Common myeloid progenitor, CD34-positive (primary cell): ENCODE measurements around the gene PHACTR1.

Experiments
- CTCF ChIA-PET: fragments of 350-600 bp; sonication (Branson Sonifier 250); formaldehyde crosslinking; loops from one replicate; lab custom pipeline; 2021; ENCODE audit warnings: antibody characterized with exemption; lab: Charles Lee
- POLR2A ChIA-PET: fragments of 350-600 bp; sonication (Branson Sonifier 250); formaldehyde crosslinking; loops from one replicate; lab custom pipeline; 2021; ENCODE audit warnings: antibody characterized with exemption; lab: Charles Lee
- DNase-seq, 3 donors: peaks; one replicate each; pipeline versions ENCODE4 v3.0.0 to v3.0.0-alpha.2; 2013
- H3K27ac ChIP-seq, 2 experiments: 1 replicate in 1 of 2; 2 replicates in 1 of 2; pipeline ENCODE4 v1.7.0; 2013; ENCODE audit warnings: inconsistent platforms in 2 of 2, low read length in 2 of 2, mild to moderate bottlenecking in 2 of 2, low read depth in 1 of 2, moderate library complexity in 1 of 2; ENCODE audit not compliant: severe bottlenecking in 2 of 2, insufficient read depth in 1 of 2, poor library complexity in 1 of 2
- H3K27me3 ChIP-seq, 5 experiments: replicated peaks in 2 of 5; 1 replicate in 3 of 5; 2 replicates in 2 of 5; pipeline versions ENCODE4 v1.6.1 to v1.7.0; 2013; ENCODE audit warnings: low read length in 4 of 5, mild to moderate bottlenecking in 2 of 5, moderate library complexity in 2 of 5, inconsistent platforms in 1 of 5; ENCODE audit not compliant: insufficient read depth in 5 of 5, control insufficient read depth in 4 of 5
- H3K36me3 ChIP-seq, 4 experiments: 1 replicate in 2 of 4; 2 replicates in 2 of 4; pipeline versions ENCODE4 v1.6.1 to v1.7.0; 2013; ENCODE audit warnings: low read length in 3 of 4, control low read depth in 1 of 4, mild to moderate bottlenecking in 1 of 4; ENCODE audit not compliant: control insufficient read depth in 4 of 4, insufficient read depth in 4 of 4
- H3K4me1 ChIP-seq, 4 experiments: 1 replicate in 3 of 4; 2 replicates in 1 of 4; pipeline versions ENCODE4 v1.6.1 to v1.7.1; 2013; ENCODE audit warnings: low read length in 3 of 4, mild to moderate bottlenecking in 3 of 4, control low read depth in 1 of 4, inconsistent platforms in 1 of 4, moderate library complexity in 1 of 4; ENCODE audit not compliant: control insufficient read depth in 4 of 4, insufficient read depth in 4 of 4; ENCODE audit errors: control extremely low read depth in 1 of 4
- H3K4me3 ChIP-seq, 7 experiments: 1 replicate in 4 of 7; 2 replicates in 3 of 7; pipeline versions ENCODE4 v1.5.1 to v1.7.0; 2013; ENCODE audit warnings: mild to moderate bottlenecking in 7 of 7, low read length in 6 of 7, moderate library complexity in 6 of 7, inconsistent platforms in 2 of 7, low read depth in 2 of 7, control low read depth in 1 of 7; ENCODE audit not compliant: insufficient read depth in 4 of 7, control insufficient read depth in 1 of 7; ENCODE audit errors: extremely low read depth in 1 of 7
- H3K9me3 ChIP-seq, 5 experiments: 1 replicate in 4 of 5; 2 replicates in 1 of 5; pipeline versions ENCODE4 v1.6.1 to v1.7.1; 2013; ENCODE audit warnings: low read length in 4 of 5, mild to moderate bottlenecking in 2 of 5, inconsistent platforms in 1 of 5, low read depth in 1 of 5, moderate library complexity in 1 of 5; ENCODE audit not compliant: control insufficient read depth in 4 of 5, insufficient read depth in 2 of 5; ENCODE audit errors: control extremely low read depth in 1 of 5
- WGBS: methylation state at CpG from one replicate; pipeline ENCODE4 v1.1.5; 2013; ENCODE audit not compliant: insufficient coverage; 5-methylcytosine and 5-hydroxymethylcytosine counted together

The PHACTR1 gene

GRCh38 chr6:12791371-12791770 is 74.8 kb downstream of the PHACTR1 start:
- Histone ChIP-seq H3K4me3 (no peak overlapping the region), H3K27ac (no peak overlapping the region), H3K27me3 (no peaks in the 10 kb centered on the region), H3K9me3 (no peaks in the 10 kb centered on the region), H3K4me1 (no peaks in the 10 kb centered on the region), H3K36me3 (no peaks in the 10 kb centered on the region)
- POLR2A ChIA-PET: no interaction called here
- CTCF ChIA-PET: no interaction called here
- 100% methylated on average over 4 of the region's 6 CpGs for WGBS
- no peak for DNase-seq

- Histone ChIP-seq H3K36me3 (no peaks in the 10 kb centered on the region), H3K4me3 (no peak overlapping the region), H3K27ac (no peak overlapping the region), H3K4me1 (no peaks in the 10 kb centered on the region), H3K9me3 (no peaks in the 10 kb centered on the region), H3K27me3 (no peaks in the 10 kb centered on the region)
- ChIA-PET CTCF (no interaction called here), POLR2A (no interaction called here)
- WGBS: 100% methylated on average over 2 of the region's 4 CpGs
- no peak for DNase-seq
Observed at GRCh38 chr6:12798326-12798725, 81.8 kb downstream of the PHACTR1 start.

DNA sequence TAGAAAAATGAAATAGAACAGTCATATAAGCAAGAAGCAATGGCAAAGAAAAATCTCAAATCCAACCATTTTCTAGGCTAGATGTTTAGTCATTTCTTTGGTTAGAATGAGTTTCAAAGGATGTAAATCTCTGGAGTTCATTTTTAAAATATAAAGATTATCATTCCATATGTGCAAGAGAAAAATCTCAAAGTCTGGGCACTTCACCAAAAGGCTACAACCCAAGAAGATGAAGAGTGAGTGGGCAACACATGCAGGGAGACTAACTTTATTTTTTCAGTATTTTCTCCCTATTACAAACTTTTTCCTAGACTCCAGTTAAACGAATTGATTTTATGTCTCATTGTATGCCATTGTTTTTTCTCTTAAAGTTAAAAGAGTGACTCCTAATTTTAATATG is 83.6 kb downstream of the PHACTR1 start:
- no peaks in the 10 kb centered on the region for H3K9me3 ChIP-seq
- no peak for DNase-seq
- H3K36me3 ChIP-seq: no peaks in the 10 kb centered on the region
- CTCF ChIA-PET: no interaction called here
- H3K4me3 ChIP-seq: no peak overlapping the region
- POLR2A ChIA-PET: no interaction called here
- no peak overlapping the region for H3K27ac ChIP-seq
- WGBS: no CpG with 5 or more reads among the region's 1 CpG
- no peaks in the 10 kb centered on the region for H3K27me3 ChIP-seq
- H3K4me1 ChIP-seq: peaks cover 0 to 6% (median 0%) of the 10 kb centered on the region in 4 experiments

DNA sequence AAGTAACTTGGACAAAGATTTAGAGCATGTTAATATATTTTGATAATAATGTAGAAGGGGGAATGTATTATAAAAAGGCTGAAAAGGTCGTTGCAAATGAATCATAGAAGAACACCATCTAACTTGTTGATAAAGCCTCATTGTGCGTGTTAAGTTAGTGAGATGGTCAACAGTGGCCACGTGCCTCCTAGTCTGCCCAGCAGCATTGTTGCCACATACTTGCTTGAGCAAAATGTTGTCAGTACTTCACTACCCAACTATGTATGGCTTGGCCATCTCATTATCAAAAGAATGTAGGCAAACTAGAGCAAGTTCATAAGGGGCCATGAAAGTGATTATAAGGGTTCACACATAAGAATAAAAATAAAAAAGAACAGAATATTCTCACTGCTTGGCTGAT is 84.6 kb downstream of the PHACTR1 start:
- CTCF ChIA-PET: interaction anchor here (0.8 kb wide), 1 partner anchor 28 kb away, joined by 3 read pairs; no protein-coding TSS in a partner anchor
- POLR2A ChIA-PET: no interaction called here
- Histone ChIP-seq H3K9me3 (no peaks in the 10 kb centered on the region), H3K4me3 (no peak overlapping the region), H3K27me3 (no peaks in the 10 kb centered on the region), H3K4me1 (peaks cover 0 to 6% (median 0%) of the 10 kb centered on the region in 4 experiments), H3K27ac (no peak overlapping the region), H3K36me3 (no peaks in the 10 kb centered on the region)
- no peak for DNase-seq
- 77% methylated on average over 2 of the region's 3 CpGs for WGBS

DNA sequence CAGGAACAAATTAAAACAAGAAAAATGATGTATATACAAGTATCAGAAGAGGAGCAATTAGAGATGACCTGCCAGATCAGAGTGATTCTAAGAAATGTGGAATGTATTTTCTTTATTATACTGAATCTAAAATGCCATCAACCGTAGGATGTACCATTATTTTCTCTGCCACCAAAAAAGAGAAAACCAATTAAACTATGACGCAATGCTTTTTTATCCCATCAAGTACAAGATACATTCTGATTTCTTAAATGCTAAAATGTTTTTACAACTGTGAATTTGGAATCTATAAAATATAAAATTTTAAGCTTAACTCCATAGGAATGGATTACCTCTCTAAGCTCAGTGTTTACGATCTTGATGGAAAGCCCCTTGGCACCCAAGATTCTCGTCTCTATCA is 85.9 kb downstream of the PHACTR1 start:
- H3K27me3 ChIP-seq: no peaks in the 10 kb centered on the region
- no peaks in the 10 kb centered on the region for H3K9me3 ChIP-seq
- no peak overlapping the region for H3K4me3 ChIP-seq
- 100% methylated on average over 2 of the region's 4 CpGs for WGBS
- CTCF ChIA-PET: interaction anchor here (0.8 to 1.3 kb wide), 2 partner anchors 11 to 39 kb away, joined by 3 to 4 read pairs; no protein-coding TSS in a partner anchor
- DNase-seq: no peak
- peaks cover 0 to 6% (median 0%) of the 10 kb centered on the region in 4 experiments for H3K4me1 ChIP-seq
- H3K27ac ChIP-seq: no peak overlapping the region
- H3K36me3 ChIP-seq: no peaks in the 10 kb centered on the region
- POLR2A ChIA-PET: no interaction called here

DNA sequence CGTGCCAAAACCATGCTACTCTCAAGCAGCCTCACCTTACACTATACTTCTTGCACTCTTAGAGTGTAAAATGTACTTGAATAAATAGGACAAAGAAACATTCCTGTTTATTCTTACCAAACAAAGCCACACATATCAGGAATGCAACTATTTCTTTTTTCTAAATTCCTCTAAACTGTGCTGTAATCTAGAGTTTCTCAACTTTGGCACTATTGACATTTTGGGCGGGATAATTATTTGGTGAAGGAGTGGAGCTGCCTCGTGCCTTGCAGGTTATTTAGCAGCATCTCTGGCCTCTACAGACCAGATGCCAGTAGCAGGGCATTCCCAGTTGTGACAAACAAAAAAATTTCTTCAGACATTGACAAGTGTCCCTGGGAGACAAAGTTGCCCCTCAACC is 86.9 kb downstream of the PHACTR1 start:
- no peak overlapping the region for H3K4me3 ChIP-seq
- no peak overlapping the region for H3K27ac ChIP-seq
- no peaks in the 10 kb centered on the region for H3K9me3 ChIP-seq
- H3K36me3 ChIP-seq: no peaks in the 10 kb centered on the region
- H3K4me1 ChIP-seq: peaks cover 0 to 6% (median 0%) of the 10 kb centered on the region in 4 experiments
- WGBS: no CpG with 5 or more reads among the region's 3 CpGs
- no peaks in the 10 kb centered on the region for H3K27me3 ChIP-seq
- no peak for DNase-seq
- ChIA-PET POLR2A (no interaction called here), CTCF (interaction anchor here (1.0 to 1.3 kb wide), 2 partner anchors 10 to 17 kb away, joined by 3 read pairs; no protein-coding TSS in a partner anchor)

DNA sequence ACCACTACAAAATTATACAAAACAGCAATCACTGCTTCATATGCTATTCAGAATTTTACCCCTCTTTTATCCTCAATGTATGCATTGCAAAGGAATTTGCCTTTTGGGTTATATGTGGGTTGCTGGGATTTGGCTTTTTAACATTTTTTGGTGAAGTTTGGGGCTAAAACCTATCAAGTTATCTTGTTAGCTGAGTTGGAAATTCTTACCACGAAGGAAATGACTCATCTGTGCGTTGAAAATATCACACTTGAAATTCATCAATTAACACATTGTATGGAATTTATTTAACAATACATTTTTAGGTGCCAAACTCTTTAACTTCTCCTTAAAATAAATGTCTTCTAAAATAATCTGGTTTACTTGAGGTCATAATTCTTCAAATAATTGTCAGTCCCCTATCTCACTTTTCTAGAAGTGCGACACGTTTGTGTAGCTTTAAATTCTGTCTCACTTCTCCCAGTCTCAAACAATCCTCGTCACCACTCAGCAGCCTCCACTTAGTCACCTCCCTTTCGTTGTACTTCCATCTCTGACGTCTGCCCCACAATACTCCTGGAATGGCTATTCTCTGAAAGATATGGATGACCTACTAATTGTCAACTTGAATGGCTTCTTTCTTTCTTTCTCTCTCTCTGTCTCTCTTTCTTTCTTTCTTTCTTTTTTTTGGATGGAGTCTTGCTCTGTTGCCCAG is 88.5 kb downstream of the PHACTR1 start:
- 82% methylated on average over 5 of the region's 7 CpGs for WGBS
- H3K36me3 ChIP-seq: no peaks in the 10 kb centered on the region
- DNase-seq: peak; percentile 3 to 41 (median 19)
- no peak overlapping the region for H3K4me3 ChIP-seq
- H3K27ac ChIP-seq: no peak overlapping the region
- ChIA-PET CTCF (no interaction called here), POLR2A (no interaction called here)
- H3K4me1 ChIP-seq: peaks cover 0 to 6% (median 0%) of the 10 kb centered on the region in 4 experiments
- H3K9me3 ChIP-seq: no peaks in the 10 kb centered on the region
- no peaks in the 10 kb centered on the region for H3K27me3 ChIP-seq
